ENCODE data around the gene FMNL3.

DNA sequence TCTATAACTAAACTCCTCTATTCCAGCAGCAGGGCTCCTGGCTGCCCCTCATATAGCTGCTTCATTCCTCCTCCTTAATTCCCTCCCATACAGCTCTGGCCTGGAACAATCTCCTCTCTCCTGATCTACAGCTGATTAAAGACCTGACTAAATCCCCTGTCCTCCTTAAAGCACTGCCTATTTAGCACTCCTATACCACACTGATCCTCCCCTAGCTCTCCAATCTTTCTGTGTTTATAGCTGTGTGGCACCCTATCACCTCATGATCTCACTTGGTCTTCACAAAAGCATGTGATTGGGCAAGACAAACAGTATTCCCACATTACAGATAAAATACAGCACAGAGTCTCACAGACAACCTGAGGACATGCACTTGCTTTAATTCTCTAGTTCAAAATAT, 17.4 kb downstream of the FMNL3 start:
- TF ChIP-seq POLR2A (IDR thresholded peaks at IDR 0.05; ENCODE audit: low read depth, low read length) = no peak
- no peak for TF ChIP-seq TAF1 (IDR thresholded peaks at IDR 0.05; ENCODE audit: borderline replicate concordance, low read depth, low read length)
- no peak for TF ChIP-seq POLR2AphosphoS5 (IDR thresholded peaks at IDR 0.05; ENCODE audit: low read depth, low read length)

Data from GM12892 (cell line).